Esophagus muscularis mucosa (tissue), 3 donors: Measurements from ENCODE around the gene LRMDA.

Experiments used
- CTCF ChIP-seq, 3 experiments: fragments of 200-600 bp in 2 of 3; fragments of 450-650 bp in 1 of 3; sonication (generic) in 2 of 3; IDR thresholded peaks; one replicate each; pipeline ENCODE4 v1.5.1; 2017 to 2019; ENCODE audit warnings: antibody characterized with exemption in 3 of 3, mild to moderate bottlenecking in 2 of 3, moderate library complexity in 1 of 3
- POLR2AphosphoS5 ChIP-seq, 2 donors: sonication (generic); formaldehyde crosslinking; IDR thresholded peaks; one replicate each; pipeline ENCODE4 v1.6.1; 2017; ENCODE audit warnings: antibody characterized with exemption in 2 of 2

GRCh38 chr10:75540981-75541380, 109.6 kb downstream of the LRMDA start:
- no peak for TF ChIP-seq POLR2AphosphoS5 (IDR thresholded peaks at IDR 0.05)
- TF ChIP-seq CTCF (IDR thresholded peaks at IDR 0.05) = no peak
